Fibroblast of skin of back (primary cell): Measurements from ENCODE around the gene FBXO11.

Experiments
- DNase-seq: peaks from one replicate; pipeline ENCODE4 v3.0.0-alpha.2; 2013

The FBXO11 gene

DNA sequence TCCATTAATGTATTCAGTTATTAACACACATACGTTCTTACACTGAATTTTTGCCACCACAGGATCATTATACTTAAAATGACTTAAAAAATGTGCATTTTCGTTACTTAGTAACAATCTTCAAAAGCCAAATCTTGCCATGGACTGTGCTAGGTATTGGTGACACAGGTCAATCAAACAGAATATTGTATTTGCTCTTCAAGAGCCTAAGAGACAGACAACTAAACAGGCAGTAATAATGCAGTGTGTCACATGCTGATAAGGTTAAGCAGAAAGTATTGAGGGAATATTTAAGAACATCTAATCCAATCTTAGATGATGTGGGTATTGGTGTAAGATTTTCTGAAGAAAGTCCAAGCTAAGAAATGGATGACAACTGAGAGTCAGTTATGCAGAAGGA, 56.9 kb downstream of the FBXO11 start:
- DNase-seq: no peak

DNA sequence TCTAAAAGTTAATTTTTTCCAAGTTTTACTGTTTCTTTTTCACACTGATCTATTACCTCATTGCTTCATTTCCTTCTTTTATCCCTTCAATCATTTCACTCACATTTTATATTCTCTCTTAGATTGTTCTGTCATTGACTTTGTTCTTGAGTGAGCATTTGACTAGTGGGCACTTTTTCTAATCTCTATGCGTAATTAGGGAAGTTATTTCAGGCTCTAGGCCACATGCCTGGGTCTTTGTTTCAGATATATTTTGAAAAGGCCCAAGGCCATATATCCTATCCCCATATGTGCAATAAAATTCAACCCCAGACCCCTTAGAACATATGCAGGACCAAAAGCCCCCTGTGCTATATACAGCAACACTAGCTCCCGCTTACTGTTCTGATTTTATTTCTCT, 62.1 kb downstream of the FBXO11 start:
- DNase-seq: no peak

DNA sequence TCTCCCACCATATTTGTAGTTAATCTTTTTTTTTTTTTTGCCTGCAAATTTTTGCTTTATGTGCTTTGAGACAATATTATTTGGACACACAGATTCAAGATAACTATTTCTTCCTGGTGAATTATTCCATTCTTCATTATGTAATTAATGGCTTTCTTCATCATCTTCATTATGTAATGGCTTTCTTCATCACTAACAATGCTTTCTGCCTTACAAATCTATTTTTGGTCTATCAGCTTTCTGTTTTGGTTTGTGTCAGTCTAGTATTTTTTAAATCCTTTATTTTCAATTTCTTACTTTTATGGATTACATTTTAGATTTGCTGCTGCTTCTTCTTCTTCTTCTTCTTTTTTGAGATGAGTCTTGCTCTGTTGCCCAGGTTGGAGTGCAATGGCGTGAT, 62.9 kb downstream of the FBXO11 start:
- DNase-seq: no peak

DNA sequence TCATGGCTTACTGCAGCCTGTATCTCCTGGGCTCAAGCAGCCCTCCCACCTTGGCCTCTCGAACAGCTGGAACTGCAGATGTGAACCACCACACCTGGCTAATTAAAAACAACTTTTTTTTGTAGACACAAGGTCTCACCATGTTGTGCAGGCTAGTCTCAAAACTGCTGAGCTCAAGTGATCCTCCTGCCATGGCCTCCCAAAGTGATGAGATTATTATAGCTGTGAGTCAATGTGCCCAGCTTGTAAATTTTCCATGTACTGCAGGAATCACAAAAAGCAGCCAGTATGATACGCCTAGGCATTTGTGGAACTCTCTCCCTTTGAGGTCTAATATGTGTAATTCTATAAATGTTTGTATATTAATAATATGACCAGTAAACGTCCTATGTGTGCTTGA, 63.5 kb downstream of the FBXO11 start:
- peak; percentile 21 for DNase-seq

DNA sequence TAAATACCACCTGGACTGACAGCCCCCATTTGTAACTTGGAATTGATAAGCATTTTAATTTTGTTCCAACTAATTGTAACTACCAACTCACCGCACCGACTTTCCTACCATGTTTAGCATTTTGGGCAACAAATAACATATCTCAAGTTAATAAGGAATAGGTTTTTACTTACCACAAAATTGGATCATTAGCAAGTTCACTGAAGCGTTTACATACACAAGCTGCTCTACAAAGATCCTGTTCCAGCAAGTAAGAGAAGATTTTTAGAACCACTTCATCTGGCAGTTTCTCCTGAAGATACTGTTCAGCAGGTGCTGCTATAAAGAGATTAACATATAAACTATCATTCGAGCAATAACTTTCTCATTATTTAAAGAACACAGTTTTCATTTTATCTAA, 67.6 kb downstream of the FBXO11 start:
- no peak for DNase-seq

DNA sequence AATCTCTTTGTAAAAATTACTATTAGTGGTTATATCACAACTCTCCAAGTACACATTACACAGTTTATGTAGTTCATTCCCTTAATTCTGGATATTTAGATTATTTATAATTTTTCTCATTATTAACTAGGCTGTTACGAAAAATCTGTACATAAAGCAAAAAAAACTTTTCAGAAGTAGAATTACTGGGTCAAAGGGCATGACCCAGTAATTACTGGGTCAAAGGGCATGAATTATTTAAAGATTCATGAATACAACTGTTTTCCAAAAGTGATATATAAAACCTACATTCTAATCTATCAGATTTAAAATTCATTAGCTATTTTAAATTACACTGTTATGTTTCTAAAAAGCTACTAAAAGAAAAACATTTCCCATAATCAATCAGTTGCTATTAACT, 68.0 kb downstream of the FBXO11 start:
- DNase-seq: no peak

DNA sequence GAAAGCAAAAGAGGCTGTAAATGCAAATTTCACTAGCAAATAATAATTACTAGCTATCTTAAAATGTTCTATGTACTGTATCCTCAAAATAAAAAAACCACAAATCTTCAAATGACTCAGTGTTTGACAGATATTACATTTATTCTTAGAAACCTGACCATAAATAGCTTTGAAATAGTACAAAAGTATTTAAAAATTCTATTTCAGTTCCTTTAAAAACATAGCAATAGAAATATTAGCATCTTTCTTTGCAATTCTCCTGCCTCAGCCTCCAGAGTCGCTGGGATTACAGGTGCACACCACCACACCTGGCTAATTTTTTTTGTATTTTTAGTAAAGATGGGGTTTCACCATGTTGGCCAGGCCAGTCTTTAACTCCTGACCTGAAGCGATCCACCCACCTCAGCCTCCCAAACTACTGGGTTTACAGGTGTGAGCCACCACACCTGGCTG, 72.8 kb downstream of the FBXO11 start:
- DNase-seq: peak; percentile 17

DNA sequence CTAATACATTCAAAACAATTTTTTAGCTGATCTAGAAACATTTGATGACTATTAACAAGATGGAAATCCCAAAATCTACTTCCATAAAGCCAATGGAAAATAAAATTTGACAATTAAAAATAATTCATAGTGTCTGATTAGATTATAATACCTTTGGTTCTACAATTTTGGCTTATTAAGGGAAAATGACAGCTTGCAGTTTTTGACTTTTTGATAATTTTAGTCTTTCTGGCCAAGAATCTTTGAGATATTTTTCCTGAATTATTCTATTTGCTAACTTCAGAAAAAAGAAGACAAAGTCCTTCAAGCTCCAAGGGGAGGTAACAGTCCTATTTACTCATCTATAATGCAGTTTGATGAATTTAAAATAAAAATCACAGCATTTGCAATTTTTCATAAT, 83.8 kb downstream of the FBXO11 start:
- no peak for DNase-seq

DNA sequence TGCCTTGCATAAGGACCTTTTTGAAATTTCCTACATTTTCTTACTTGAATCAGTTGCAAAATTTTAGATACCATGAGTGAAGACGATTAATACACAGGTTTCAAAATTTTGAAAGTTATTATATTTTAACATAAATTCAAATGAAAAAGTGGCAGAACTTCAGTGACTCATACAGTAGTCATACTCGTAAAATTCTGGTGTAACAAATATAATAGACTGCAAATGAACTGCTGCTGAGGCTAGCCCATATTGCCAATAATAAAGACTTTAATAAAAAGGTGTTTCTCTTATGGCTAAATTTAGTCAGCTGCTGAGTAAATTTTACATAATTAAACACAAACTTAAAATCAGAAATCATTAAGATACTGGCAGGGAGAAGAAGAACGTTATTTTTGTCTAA, 86.5 kb downstream of the FBXO11 start:
- DNase-seq: peak; percentile 15

DNA sequence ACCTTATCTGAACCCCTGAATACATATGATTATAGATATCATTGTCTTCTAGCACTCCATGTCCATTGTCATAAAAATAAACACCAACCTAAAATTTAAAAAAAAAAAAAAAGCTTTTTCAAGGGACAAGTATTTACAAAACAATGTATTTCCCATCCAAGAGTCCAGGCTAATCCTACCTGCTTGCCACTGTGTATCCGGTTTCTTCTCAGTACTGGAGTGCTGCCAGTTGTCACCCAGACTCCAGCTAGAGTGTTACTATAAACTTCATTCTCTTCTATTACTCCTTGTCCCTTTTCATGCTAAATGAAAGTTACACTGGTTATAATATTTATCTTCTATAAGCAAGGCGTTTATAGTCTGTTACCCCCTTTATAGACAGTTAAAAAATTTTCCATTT, 87.5 kb downstream of the FBXO11 start:
- no peak for DNase-seq

DNA sequence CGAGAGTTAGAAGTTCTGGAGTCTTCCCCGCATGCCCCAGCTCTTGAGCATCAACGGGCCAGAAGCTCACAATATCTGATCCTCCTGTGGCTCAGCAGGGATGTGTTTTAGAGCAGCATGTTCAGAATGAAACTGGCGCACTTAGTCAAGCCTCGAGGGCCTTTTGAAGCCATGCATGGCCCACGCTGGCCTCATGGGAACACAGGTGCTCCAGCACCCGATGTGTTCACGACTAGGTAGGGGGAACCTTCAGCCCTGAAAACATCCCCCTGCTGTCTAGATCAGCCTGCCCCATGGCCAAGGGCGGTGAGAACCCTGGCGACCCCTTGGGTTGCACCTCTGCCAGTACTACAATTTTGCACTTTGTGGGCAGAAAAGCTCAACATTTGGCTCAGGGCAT, 90.5 kb downstream of the FBXO11 start:
- no peak for DNase-seq

DNA sequence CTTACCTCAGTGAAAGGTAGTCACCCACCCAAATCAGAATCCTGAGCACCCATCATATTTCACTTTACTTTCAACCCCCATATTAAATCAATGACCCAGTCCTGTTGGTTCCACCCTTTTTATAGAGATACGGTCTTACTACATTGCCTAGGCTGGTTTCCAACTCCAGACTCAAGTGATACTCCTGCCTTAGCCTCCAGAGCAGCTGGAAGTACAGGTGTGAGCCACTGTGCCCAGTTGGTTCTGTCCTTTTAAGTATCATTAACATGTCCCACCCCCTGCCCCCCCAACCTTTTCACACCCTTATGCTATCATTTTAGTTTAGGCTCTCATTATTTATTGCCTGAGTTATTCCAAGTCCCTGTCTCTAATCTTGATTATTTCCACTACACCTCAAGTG, 94.6 kb downstream of the FBXO11 start:
- DNase-seq: no peak

DNA sequence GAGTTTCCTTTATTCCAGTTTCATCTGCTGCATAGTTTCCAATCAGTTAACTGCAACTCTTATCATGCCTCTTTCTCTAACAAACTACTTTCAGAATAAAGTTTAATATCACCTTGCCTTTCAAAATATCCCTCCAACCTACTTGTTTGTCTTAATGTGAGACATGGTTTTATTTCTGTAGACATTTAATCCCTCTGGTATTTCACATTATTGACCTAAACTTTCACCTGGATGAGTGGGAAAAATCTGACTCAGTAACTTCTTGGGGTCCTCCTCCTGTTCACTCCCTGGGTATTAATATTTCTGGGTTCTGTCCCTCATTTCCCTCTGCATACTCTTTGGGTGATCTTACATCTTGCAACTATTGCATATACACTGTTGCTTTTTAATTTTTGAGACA, 95.4 kb downstream of the FBXO11 start:
- DNase-seq: peak; percentile 9

DNA sequence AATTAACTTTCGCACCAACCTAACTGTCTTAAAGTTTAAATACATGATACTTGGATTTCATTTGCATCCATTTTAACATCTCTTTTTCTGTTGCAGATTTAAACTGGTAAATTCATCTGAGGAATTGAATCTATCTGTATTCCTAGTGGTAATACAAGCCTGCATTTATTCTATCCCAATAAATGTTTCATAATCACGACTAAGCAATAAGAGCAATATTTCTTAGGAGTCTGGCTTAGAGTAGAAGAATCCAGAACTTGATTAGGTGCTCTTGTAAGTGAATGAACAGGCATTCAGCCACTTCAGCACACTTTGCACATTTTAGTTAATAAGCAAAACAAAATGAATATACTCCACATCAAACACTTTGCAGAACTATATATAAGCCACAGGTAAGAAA, 96.4 kb downstream of the FBXO11 start:
- DNase-seq: no peak

DNA sequence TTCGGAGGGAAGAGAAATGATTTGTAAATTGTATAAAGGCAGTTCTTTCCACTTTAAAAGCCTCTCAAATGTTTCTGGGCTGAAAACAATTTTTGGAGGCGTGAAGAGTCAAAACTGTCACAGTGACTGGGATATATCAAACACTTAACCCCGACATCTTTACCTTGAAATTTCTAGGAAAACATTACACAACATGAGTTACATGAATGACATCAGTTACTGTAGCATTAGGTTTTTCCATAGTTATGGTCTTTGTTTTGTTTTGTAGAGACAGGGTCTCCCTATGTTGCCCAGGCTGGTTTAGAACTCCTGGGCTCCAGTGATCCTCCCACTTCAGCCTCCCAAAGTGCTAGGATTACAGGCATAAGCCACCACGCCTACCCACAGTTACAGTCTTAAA, 97.7 kb downstream of the FBXO11 start:
- no peak for DNase-seq

DNA sequence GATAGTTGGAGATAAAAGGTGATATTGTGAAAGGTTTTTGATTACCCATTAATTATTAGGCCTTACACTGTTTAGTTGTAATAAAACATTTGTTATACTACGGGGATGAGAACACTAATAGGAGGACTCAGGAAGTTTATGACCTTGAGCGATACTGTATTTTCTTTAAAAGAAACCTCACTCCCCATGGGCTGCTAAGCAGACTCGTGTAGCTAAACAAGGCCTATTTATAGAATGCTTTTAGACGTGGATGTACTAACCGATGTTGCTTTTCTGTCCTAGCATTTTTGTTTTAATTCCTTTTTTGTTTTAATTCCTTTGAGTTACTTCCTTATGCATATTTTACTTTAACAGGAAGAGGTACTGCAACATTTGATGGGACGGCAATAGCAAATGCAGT, 100.4 kb downstream of the FBXO11 start:
- no peak for DNase-seq

DNA sequence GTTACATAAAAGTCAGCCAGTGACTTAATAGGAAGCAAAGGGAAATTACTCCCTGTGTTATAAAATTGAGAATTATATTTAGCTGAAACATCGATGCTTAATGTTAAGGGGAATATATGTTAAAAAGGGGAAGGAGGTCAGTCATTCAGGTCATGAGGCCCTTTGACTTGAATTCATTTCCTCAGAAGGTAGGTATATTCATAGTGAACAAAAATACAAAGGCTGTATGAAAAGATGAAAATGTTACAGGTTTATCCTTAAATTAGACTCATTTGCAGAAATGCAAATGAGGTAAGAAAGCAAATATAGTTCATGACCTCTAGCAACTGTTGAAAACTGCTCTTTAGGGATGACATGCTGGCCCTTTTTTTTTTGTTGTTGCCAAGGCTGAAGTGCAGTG, 102.5 kb downstream of the FBXO11 start:
- DNase-seq: no peak

DNA sequence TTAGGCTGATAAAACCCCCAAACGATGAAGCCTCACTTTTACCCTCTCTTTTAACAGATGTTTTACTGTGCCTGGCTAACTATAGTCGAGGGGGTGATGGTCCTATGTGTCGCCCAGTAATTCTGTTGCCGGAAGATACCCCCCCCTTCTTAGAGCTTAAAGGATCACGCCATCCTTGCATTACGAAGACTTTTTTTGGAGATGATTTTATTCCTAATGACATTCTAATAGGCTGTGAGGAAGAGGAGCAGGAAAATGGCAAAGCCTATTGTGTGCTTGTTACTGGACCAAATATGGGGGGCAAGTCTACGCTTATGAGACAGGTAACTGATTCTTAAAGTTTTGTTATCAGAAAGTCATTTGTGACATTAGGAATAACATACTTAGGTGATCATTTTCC, 102.9 kb downstream of the FBXO11 start:
- DNase-seq: no peak

DNA sequence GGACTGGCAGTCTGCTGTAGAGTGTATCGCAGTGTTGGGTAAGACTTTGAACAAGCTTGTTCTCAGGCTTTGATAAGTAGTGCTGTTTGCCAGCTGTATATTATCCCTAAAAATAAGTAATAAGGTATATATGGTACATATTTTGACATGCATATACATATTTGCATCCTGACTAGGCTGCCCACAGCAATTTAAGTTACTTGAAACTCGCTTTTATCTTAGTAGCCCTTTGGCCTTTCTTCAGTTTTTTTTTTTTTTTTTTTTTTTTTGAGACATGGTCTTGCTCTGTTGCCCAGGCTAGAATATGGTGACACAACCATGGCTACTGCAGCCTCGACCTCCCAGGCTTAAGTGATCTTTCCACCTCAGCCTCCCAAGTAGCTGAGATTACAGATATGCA, 105.2 kb downstream of the FBXO11 start:
- DNase-seq: no peak

DNA sequence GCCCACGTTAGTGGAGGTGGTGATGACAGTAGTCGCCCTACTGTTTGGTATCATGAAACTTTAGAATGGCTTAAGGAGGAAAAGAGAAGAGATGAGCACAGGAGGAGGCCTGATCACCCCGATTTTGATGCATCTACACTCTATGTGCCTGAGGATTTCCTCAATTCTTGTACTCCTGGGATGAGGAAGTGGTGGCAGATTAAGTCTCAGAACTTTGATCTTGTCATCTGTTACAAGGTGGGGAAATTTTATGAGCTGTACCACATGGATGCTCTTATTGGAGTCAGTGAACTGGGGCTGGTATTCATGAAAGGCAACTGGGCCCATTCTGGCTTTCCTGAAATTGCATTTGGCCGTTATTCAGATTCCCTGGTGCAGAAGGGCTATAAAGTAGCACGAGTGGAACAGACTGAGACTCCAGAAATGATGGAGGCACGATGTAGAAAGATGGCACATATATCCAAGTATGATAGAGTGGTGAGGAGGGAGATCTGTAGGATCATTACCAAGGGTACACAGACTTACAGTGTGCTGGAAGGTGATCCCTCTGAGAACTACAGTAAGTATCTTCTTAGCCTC, 107.2 kb downstream of the FBXO11 start:
- DNase-seq: no peak

DNA sequence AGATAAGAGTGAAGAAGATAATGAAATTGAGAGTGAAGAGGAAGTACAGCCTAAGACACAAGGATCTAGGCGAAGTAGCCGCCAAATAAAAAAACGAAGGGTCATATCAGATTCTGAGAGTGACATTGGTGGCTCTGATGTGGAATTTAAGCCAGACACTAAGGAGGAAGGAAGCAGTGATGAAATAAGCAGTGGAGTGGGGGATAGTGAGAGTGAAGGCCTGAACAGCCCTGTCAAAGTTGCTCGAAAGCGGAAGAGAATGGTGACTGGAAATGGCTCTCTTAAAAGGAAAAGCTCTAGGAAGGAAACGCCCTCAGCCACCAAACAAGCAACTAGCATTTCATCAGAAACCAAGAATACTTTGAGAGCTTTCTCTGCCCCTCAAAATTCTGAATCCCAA, 107.7 kb downstream of the FBXO11 start:
- DNase-seq: no peak

DNA sequence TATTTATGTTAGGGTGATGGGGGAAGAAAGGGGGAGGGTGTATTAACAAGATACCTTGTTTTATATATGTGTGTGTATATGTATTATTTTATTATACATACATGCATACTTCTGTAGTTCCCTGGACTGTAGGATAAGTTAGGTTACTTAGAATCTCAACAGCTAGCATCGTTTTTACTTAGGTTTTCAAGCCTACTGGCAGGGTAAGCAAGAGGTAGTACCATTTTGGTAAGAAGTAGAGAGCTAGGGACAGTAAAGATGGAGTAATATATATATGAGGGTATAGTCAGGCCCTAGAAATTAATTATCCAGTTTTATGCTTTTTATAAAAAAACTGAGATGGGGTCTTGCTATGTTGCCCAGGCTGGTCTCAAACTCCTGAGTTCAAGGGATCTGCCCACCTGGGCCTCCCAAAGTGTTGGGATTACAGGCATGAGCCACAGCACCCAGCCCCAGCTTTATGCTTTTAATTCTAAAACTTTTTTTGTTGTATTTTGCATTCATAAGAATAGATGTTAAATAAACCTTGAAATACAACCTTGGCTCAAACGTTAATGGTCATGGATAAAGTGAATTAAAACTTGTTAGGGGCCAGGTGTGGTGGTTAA, 110.1 kb downstream of the FBXO11 start:
- no peak for DNase-seq

DNA sequence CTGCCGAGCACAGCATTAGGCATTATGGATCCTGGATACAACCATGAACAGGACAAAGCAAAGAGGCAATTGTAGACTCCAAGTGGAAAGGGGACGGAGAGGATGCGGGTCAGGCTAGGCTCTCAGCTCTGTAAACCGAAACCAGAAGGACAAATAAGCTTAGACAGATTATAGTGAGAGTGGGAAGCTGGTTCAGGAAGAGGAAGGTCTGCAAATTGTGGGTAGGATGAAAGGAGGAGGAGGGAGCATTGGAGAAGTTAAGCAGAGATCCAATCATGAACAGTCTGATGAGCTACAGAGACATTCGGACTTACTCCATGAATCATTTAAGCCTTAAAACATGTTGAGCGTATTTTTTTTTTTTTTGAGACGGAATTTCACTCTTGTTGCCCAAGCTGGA, 120.3 kb downstream of the FBXO11 start:
- no peak for DNase-seq

DNA sequence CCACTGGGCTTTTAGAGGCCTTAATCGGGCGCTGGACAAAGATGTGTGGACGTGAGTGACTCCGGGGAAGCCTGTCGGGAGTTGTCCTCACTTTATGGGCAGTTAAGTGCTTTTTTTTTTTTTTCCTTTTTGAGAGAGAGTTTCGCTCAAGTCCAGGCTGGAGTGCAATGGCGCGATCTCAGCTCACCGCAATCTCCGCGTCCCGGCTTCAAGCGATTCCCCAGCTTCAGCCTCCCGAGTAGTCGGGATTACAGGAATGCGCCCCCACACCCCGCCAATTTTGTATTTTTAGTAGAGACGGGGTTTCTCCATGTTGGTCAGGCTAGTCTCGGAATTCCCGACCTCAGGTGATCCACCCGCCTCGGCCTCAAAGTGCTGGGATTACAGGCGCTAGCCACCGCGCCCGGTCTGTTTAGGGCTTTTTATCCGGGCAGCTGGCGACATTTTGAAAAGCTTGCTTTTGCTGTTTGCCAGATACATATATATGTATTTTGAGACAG, 121.9 kb downstream of the FBXO11 start:
- DNase-seq: peak; percentile 29
